MM.1S (cell line): Measurements from ENCODE around the gene RGS13.

Experiments
- CTCF ChIP-seq: fragments of 300-600 bp; sonication (generic); IDR thresholded peaks from 2 replicates; pipeline ENCODE4 v1.5.1; 2016; ENCODE audit warnings: antibody characterized with exemption, low read length, mixed read lengths
- EZH2 ChIP-seq: fragments of 300-600 bp; sonication (generic); optimal IDR thresholded peaks from 2 replicates; pipeline ENCODE3; 2017; ENCODE audit warnings: low read depth, mild to moderate bottlenecking, antibody characterized with exemption, low read length, mixed read lengths

DNA sequence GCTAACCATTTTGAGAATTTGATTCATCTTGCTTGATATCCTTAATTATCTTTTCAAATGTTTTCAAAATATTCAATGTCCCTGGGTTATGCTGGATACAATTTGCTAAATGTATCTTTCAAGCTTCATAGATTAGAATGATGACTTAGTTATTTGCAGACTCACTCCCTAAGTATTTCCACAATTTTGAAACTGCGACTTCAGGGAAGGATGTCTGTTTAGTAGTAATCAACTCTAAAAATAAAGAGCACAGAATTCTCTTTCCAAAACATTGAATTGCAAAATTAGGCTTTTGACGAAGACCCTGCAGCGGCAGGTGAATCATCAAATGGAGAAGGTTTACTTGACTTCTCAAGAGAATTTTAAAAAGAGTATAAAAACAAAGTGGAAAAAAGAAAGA lies 46.1 kb upstream of the RGS13 start:
- TF ChIP-seq CTCF (no peak), EZH2 (no peak)
